Stimulated activated CD8-positive, alpha-beta memory T cell treated with anti-CD3 and anti-CD28 coated beads, Interleukin-15, amount 100 ng/mL, for 48 hours (primary cell): Measurements from ENCODE around the gene SLC4A11.
"Not testable (repeated sequence)": the region's sequence is repeated elsewhere in the genome, so short reads cannot be mapped to it uniquely, and the experiment has no call there.

Source experiments
- DNase-seq, 2 donors: peaks; one replicate each; pipeline ENCODE4 v3.0.0-alpha.2; 2020; ENCODE audit warnings: low read depth in 2 of 2

SLC4A11 gene

DNA sequence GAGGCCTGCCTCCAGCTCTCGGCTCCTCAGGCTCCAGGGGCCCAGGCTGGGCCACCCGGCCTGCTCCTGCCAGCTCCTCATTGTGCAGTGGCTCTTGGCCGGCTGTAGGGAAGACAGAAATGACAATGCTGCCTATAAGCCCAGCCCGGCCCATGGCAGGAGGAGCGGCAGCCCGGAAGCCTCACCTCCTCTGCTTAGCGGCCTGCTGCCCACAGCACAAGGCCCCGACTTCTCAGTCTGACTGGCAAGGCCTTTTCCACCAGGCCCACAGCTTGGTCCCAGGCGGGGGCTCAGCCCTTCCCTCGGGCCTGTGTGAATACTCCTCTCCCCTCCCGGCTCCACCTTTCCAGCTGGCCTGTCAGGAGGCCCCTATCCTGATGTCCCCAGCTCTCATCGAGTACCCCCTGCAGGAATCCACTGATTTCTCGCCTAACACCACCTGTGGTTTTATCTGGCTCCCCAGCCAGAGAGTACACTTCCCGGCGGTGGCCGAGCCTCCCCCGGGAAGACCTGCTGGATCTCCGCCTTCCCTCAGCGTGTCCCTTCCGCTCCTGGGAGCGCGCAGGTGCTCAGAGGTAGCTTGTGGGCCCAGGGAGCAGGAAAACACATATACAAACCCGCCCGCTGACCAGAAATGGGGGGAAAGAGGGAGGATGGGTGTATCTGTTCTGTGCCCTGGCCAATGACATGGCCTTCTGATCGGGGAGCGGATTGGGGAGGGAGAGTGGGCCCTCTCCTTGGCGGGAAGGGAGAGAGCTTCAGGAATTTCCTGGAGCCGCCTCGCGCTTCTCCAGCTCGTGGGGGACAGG is 35.5 kb downstream of the SLC4A11 start:
- peak in 1 of 2 donors; percentile 38 for DNase-seq

DNA sequence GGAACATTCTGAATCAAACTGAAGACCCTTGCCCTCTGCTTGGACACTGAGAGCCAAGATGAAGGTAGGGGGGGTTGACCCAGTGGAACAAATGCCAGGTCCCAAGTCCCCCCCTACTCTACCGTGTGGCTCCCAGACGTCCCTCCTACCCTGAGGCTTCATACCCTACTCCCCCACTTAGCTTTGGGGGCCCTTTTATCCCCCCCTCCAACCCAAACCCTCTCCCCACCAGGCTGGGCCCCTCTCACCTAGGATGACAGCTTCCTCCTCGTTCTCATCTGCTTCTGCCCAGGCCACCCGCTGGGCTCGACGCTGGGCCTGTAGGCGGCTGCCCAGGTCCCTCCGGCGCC is 36.0 kb downstream of the SLC4A11 start:
- DNase-seq = no peak

DNA sequence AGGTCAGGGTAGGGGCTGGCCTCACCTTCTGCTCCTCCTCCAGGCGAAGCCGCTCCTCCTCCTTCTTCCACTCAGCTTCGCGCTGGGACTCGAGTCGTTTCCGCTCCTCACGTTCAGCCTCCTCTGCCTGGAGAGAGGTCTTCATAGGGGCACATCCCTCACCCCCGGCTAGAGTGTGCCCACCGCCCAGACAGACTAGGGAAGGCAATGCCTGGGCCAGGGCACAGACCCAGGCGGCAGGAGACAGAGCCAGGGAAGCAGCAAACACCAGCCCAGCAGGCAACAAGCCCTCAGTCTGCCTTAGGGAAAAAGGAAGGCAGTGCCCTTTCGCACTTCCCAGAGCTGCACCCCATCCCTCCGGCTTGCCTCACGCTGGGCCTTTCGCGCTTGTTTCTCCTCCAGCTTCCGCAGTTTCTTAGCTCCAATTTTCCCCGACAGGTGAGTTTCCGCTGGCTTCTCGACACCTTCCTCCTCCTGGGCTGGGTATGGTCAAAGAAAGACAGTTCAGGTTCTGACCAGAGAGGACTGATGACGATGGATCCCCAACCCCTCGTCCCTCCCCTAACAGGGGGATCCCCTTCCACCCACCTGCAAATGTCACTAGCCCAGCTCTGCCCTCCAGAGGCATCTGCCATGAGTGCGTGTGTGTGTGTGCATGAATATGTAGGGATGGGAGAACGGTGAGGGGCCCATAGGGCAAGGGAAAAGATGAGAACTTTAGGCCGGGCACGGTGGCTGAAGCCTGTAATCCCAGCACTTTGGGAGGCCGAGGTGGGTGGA is 38.8 kb downstream of the SLC4A11 start:
- DNase-seq = no peak

DNA sequence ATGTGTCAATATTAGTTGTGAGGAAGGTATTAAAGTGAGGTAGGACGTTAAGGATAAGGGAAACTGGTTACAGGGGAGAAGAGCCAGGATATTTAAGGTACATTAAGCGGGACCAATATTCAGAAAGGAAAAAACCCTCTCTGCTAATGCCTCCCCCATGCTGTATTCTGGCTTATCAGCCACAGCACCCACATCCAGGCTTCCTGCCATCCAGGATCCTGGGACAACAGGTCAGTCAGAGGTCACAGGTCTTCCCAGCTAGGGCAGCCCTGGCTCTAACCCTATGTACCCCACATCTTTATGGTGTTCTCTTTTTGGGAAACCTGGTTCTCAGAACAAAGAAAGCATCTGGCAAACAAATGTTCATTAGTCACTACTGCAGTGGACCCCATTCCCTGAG is 39.8 kb downstream of the SLC4A11 start:
- no peak for DNase-seq

DNA sequence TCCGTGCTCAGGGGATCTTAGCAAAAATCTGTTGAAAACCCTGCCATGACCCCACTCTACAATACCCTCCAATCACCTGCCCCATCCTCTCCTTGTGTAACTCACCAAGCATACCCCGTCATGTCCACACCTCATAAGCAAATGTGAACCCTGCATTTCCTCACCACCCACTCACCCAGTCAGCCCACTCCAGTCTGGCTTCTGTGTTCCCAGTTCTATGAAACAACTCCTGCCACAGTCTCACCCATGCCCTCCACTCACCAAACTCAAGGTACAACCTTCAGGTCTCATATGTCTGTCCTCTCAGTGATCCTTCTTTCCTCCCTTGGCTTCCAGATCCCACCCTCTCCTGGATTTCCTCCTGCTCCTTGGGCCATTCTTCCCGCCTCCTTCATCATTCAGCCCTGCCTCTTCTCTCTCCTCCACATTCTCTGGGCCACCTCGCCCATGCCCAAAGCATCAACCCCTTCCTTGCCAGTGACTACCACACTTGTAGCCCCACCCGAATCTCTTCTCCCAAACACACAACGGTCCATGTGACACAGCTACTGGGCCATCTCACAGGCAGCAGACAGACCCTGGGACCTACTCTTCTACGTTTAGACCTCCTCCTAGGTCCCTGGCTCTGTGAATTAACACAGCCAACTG is 43.3 kb downstream of the SLC4A11 start:
- no peak for DNase-seq

DNA sequence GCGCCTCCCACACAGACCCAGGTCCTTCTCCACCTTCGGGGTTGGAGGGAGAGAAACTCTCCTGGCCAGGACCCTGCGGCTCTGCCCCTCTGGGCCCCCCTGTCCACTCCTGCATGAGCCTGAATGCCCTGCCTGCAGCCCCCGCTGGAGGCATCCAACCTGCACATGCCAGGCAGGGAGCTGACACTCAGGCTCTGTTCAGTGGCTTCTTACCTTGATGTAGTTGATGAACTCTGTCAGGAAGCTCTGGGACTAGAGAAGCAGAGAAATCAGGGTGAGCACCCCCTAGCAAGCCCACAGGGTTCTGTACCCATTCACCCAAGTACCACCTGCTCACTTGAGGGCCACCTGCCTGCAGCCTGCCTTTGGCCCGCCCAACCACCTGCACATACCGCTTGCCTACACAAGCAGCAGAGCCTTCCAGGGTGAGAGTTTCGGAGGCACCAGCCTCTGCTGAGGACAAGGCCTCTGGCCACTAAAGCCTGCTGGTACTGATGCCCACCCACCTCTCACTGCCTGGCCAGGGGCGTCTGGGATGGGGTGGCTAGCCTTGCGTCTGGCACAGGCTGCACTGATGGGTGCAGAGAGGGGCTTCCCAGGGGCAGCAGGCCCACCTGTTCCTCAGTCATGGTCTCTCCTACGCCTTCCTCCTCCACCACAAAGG is 44.2 kb downstream of the SLC4A11 start:
- DNase-seq = no peak

DNA sequence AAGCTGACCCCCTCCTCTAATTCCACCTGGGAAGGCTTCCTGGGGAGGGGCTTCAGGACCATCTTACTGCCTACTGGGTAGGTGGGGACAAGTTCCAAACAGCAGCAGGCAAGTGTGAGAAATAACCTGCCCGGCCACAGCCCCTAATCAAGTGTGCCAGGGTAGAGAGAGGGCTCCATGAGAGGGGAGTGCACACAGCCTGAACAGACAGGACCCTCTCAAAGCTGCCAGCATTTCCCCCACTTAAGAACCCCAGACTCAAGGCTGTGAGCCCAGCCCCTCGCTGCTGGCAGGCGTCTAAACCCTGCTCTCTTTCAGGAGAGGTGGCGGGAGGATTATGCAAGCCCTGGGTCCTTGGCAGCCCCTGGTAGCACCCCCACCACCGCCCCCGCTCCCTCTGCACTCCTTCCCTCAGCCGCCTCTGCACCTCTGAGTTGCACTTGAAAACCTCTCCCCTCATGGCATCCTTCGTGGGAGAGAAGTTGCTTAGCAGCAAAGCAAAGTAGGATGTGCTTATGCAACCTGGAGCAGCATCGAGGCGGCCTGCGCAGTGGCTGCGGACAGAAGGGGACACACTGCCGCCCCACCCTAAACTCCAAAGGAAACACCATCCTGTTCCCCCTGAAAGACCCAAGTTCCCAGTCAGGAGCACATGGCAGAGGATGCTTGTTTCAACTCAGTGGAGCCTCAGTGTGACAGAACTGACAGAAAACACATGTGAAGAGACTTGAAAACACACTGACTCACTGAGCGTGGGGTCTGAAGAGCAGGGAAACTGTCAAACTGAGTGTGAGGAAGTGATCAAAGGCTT is 45.0 kb downstream of the SLC4A11 start:
- DNase-seq = no peak

DNA sequence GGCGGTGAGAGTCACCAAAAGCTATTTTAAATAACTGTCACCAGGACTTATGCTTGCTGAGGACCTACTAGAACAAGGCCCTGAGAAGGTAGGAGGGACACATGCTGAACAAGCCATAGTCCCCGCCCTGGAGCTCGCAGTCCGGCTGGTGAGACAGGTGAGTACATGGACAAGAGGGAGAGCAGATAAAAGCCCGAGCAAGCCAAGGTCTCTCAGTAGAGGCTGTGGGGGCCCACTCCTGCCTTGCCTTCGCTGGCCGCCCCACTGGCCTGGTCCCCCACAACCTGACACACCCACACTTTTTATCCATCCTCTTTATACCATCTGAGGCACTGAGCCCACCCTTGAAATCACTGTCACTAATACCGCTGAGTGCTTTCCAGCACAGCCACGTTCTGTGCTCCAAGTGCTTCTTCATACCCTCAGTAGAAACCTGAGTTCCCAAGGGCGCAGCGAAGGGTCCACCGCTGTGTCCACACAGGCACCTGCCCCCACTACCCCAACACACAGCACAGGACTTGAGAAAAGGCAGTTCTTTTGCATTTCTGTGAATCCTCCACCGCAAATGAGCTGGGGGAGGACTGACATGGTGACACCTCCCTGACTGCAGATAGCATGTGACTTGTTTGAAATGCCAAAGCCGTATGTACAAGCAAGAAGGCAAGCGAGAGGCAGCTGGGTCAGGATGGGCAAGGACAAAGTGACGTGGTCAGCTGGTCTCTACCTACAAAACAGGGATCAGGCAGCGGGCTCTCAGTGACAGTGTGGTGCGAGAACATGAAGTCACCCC is 46.6 kb downstream of the SLC4A11 start:
- no peak for DNase-seq

DNA sequence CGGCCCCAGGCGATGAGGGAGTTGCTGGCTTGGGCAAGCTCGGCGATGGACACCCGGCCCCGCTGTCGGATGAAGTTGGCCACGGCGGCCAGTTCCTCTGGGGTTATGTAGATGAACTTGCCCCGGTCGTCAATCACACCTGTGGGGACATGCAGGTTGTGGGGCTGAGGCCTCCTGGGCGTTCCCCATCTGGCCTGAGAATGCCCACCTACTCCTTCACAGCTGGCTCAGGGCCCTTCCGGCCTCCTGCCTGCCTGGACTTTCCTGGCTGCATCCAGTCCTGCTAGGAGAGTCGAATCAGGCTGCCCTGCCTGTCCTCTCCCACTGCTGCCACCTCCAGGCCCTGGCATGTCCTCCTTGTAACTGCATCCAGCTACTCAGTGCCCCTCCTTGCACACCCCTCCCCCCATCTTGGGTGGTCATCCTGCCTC is 48.3 kb downstream of the SLC4A11 start:
- no peak for DNase-seq

DNA sequence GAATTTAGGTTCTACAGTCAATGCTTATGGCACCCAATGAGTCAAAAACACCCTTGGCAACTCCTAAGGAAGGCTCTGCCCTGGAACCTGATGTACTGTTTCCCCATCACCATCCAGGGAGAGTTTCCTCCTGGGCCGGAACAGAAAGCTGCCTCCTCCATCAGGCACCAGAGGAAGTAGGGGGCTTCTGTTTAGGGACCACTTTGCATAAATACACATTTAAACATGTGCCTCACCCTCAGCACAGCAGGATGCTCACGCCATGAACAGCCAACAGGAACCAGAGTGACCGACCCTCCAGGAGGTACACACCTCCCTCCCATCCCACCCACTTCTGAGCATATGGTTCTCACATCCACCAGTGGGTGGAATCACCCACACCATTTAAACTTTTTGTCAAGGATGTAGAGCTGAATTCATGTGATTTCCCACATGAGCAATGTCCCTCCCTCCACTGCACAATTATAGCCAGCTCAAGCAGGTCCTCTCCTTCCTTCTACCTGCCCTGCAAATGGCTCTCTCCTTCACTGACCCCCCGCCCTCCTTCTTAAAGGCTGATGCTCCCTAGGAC is 49.3 kb downstream of the SLC4A11 start:
- no peak for DNase-seq

DNA sequence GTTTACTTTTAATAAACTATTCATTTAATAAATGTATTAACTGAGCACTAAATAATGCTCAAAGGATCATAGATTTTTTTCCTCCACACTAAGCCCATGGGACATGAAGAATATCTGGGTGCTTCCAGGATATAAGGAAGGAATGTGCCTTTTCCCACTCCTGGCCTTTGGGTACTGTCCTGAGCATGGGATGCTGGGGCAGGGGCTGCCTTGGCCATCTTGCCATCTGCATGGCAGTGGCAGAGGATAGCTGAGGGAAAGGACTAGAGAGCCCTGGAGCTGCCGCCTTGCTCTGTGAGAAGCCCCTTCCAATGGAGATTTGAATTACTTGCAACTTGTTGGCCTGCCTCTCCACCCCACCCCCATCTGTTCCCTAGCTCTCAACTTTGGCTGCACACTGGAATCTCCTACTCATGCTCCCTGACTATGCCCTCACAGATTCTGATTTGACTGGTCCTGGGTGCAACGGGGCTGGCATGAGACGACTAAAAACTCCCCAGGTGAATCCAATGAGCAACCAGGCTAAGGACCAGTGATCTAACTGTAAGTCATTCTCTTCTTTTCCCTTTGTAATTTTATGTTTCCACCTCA is 50.1 kb downstream of the SLC4A11 start:
- no peak for DNase-seq

DNA sequence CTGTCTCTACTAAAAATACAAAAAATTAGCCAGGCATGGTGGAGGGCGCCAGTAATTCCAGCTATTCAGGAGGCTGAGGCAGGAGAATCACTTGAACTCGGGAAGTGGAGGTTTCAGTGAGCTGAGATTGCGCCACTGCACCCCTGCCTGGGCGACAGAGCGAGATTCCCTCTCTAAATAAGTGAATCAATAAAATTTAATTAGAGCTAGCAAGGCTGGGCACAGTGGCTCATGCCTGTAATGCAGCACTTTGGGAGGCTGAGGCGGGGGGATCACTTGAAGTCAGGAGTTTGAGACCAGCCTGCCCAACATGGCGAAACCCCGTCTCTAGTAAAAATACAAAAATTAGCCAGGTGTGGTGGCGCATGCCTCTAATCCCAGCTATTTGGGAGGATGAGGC is 51.1 kb downstream of the SLC4A11 start:
- not testable (repeated sequence) for DNase-seq

DNA sequence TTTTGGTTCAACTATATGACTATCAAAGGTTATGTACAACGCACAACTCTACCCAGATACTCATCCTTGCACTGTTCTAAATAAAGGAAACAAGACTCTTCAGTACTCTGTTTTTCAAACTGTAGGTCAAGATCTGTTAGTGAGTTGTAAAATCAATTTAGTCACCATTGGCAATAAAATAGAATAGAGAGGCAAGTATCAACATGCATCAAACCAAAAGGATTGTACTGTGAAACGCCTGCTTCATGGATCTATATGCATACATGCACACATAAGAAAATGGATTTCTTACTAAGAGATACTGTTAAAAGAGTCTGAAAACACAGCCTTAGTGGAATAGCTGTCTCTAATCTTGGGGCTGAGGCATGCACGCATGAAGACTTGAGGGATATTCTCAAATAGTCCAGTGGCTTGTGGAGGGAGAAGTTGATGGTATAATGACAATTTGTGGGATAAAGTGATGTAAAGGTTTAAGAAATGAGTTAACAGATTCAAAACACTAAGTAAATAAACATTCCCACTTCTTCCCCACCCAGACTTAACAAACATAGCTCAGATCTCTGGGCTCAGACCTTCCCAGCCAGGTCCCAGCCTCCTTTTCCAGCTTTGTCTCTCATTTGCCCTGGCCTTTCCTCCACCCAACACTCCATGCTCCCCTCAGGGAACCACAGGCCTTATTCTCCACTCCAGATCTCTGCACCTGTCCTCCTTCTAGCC is 54.9 kb downstream of the SLC4A11 start:
- DNase-seq = no peak

DNA sequence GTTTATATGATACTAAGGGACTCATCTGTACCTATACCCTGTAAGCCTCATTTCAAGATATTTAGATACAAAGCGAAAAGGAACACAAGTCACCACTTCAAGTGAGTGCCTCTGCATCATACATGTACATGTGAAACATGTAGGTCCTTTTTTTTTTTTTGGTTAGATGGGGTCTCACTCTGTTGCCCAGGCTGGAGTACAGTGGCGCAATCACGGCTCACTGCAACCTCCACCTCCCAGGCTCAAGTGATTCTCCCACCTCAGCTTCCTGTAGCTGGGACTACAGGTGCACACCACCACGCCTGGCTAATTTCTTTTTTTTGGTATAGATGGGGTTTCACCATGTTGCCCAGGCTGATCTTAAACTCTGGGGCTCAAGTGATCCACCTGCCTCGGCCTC is 56.6 kb downstream of the SLC4A11 start:
- DNase-seq = not testable (repeated sequence)

DNA sequence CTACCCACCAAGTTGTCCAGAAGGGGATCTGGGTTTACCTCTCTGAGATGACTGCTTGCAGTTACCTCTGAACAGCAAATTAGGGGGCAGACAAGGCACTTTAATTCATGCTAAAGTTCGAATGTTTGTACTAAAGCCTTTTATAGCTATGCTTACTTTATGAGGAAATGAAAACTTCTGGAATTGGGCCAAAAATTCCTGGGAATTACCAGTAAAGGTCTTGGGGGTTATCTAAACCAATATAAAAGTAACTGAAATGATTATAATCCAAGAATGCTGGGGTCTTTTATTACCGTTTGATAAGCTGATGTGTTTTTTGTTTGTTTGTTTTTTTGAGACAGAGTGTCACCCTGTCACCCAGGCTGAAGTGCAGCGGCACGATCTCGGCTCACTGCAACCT is 57.7 kb downstream of the SLC4A11 start:
- no peak for DNase-seq

DNA sequence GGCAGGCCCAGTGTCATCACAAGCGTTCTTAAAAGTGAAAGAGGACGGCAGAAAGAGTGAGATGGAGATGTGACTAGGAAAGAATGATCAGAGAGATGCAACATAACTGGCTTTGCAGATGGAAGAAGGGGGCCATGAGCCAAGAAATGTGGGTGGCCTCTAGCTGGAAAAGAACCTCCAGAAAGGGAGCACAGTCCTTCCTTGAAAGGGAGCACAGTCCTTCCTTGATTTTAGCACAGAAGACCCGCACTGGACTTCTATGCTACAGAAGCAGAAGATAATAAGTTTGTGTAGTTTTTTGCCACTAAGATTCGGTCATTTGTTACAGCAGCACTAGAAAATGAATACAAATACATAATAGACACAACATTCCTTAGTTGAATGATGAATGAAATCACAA is 58.7 kb downstream of the SLC4A11 start:
- no peak for DNase-seq

DNA sequence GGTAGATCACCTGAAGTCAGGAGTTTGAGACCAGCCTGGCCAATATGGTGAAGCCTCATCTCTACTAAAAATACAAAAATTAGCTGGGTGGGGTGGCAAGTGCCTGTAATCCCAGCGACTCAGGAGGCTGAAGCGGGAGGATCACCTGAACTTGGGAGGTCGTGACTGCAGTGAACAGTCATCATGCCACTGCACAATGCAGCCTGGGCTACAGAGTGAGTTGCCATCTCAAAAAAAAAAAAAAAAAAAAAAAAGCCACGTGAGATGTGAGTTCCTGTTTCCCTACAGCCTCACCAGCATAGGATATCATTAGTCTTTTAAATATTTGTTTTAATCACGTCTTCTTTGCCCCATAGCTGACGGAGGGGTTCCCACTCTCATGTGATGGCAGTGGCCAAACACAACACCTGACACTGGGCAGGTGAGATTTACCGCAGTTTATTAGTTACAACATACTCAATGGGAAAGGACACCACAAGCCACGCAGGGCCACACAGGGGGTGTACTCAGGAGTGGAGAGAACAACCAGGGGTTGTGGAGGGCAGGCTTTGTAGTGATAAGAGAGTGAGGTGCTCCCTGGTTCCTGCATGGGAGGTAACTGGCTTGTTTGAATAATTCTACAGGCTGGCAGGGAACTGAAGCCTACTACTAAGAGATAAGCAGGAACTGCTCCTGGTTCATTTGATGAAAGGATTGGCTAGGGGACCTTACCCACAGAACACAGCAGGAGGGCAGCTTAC is 61.1 kb downstream of the SLC4A11 start:
- DNase-seq = no peak
